HEK293 (cell line): ENCODE measurements around the gene PTGDR2.
A peak's percentile ranks its signal among the peaks of the same experiment; 100 is the strongest.

Experiments
- CTCF ChIA-PET: fragments of 350-600 bp; formaldehyde crosslinking; extraction: SDS; loops from one replicate; lab custom pipeline; 2021; ENCODE audit warnings: antibody characterized with exemption; lab: Yijun Ruan, JAX
- POLR2A ChIA-PET: fragments of 300-600 bp; formaldehyde crosslinking; extraction: SDS; loops from one replicate; lab custom pipeline; 2020; ENCODE audit warnings: antibody characterized with exemption, inconsistent platforms; lab: Yijun Ruan, JAX
- H3K27ac ChIP-seq: fragments of 200-500 bp; sonication (Bioruptor generic); 2 replicates; pipeline ENCODE4 v1.5.1; 2014; ENCODE audit warnings: low read depth, low read length, control low read depth, inconsistent platforms; ENCODE audit errors: extremely low read depth
- H3K36me3 ChIP-seq, 2 experiments: fragments of 200-500 bp in 1 of 2; sonication (Bioruptor generic) in 1 of 2; 1 replicate in 1 of 2; 2 replicates in 1 of 2; pipeline ENCODE4 v1.5.1; 2014 to 2017; ENCODE audit warnings: inconsistent platforms in 2 of 2, low read length in 2 of 2; ENCODE audit not compliant: control insufficient read depth in 2 of 2, insufficient read depth in 1 of 2
- H3K4me1 ChIP-seq: fragments of 200-500 bp; sonication (Bioruptor generic); 2 replicates; pipeline ENCODE4 v1.5.1; 2014; ENCODE audit warnings: mild to moderate bottlenecking, low read length, inconsistent platforms; ENCODE audit not compliant: control insufficient read depth, insufficient read depth
- H3K4me3 ChIP-seq: 2 replicates; pipeline ENCODE4 v1.5.1; 2011; ENCODE audit warnings: low read depth, mild to moderate bottlenecking, control low read depth, low read length, moderate library complexity
- H3K9me3 ChIP-seq: fragments of 200-500 bp; sonication (Bioruptor generic); 2 replicates; pipeline ENCODE4 v1.5.1; 2014; ENCODE audit warnings: low read depth, low read length, inconsistent platforms; ENCODE audit not compliant: control insufficient read depth, insufficient read depth
- GLI4 ChIP-seq: fragments of 450-650 bp; formaldehyde crosslinking; IDR thresholded peaks from 2 replicates; pipeline ENCODE4 v1.5.1; 2016; ENCODE audit warnings: missing biosample characterization, missing genetic modification characterization
- IKZF3 ChIP-seq: fragments of 450-650 bp; IDR thresholded peaks from 2 replicates; pipeline ENCODE4 v1.5.0; 2018; ENCODE audit warnings: missing biosample characterization, mild to moderate bottlenecking, missing genetic modification characterization, moderate library complexity
- KLF10 ChIP-seq: fragments of 450-650 bp; IDR thresholded peaks from 2 replicates; pipeline ENCODE4 v1.5.1; 2018; ENCODE audit warnings: missing biosample characterization, mild to moderate bottlenecking, missing genetic modification characterization
- MZF1 ChIP-seq: fragments of 450-650 bp; formaldehyde crosslinking; IDR thresholded peaks from 2 replicates; pipeline ENCODE4 v1.5.1; 2017; ENCODE audit warnings: missing biosample characterization, missing genetic modification characterization, borderline replicate concordance
- PRDM6 ChIP-seq: fragments of 450-650 bp; formaldehyde crosslinking; IDR thresholded peaks from 2 replicates; pipeline ENCODE4 v1.5.1; 2017; ENCODE audit warnings: missing biosample characterization, missing genetic modification characterization
- TRIM28 ChIP-seq: IDR thresholded peaks from 2 replicates; pipeline ENCODE4 v1.6.1; 2011; ENCODE audit warnings: low read length, control low read depth, borderline replicate concordance
- ZBTB1 ChIP-seq: fragments of 450-650 bp; formaldehyde crosslinking; IDR thresholded peaks from 2 replicates; pipeline ENCODE4 v1.5.1; 2016; ENCODE audit warnings: missing biosample characterization, missing genetic modification characterization
- ZBTB11 ChIP-seq: fragments of 450-650 bp; formaldehyde crosslinking; conservative IDR thresholded peaks from 2 replicates; pipeline ENCODE4 v1.5.1; 2016; ENCODE audit warnings: low read depth, missing biosample characterization, missing genetic modification characterization
- ZNF132 ChIP-seq: fragments of 450-650 bp; formaldehyde crosslinking; IDR thresholded peaks from 2 replicates; pipeline ENCODE4 v1.5.1; 2017; ENCODE audit warnings: missing biosample characterization, missing genetic modification characterization, borderline replicate concordance
- ZNF248 ChIP-seq: fragments of 450-650 bp; formaldehyde crosslinking; IDR thresholded peaks from 2 replicates; pipeline ENCODE4 v1.5.1; 2017; ENCODE audit warnings: missing biosample characterization, missing genetic modification characterization
- ZNF571 ChIP-seq: fragments of 450-650 bp; formaldehyde crosslinking; IDR thresholded peaks from 2 replicates; pipeline ENCODE4 v1.5.0; 2017; ENCODE audit warnings: missing biosample characterization, missing genetic modification characterization
- ZNF580 ChIP-seq: fragments of 450-650 bp; formaldehyde crosslinking; IDR thresholded peaks from 2 replicates; pipeline ENCODE4 v1.5.1; 2016; ENCODE audit warnings: missing biosample characterization, missing genetic modification characterization
- ZNF626 ChIP-seq: fragments of 450-650 bp; sonication (Bioruptor Pico); formaldehyde crosslinking; IDR thresholded peaks from 2 replicates; pipeline ENCODE4 v1.5.1; 2018; ENCODE audit warnings: missing biosample characterization, missing genetic modification characterization, inconsistent platforms
- ZNF645 ChIP-seq: fragments of 450-650 bp; formaldehyde crosslinking; IDR thresholded peaks from 2 replicates; pipeline ENCODE4; 2016; ENCODE audit warnings: missing biosample characterization, missing genetic modification characterization
- ZNF654 ChIP-seq: fragments of 450-650 bp; formaldehyde crosslinking; IDR thresholded peaks from 2 replicates; pipeline ENCODE4 v1.5.1; 2016; ENCODE audit warnings: low read depth, missing biosample characterization, missing genetic modification characterization
- ZNF707 ChIP-seq: fragments of 450-650 bp; formaldehyde crosslinking; IDR thresholded peaks from 2 replicates; pipeline ENCODE4 v1.5.1; 2016; ENCODE audit warnings: missing biosample characterization, missing genetic modification characterization
- ZNF768 ChIP-seq: fragments of 450-650 bp; formaldehyde crosslinking; IDR thresholded peaks from 2 replicates; pipeline ENCODE4 v1.5.1; 2018; ENCODE audit warnings: missing biosample characterization, mild to moderate bottlenecking, missing genetic modification characterization
- ZNF792 ChIP-seq: fragments of 450-650 bp; formaldehyde crosslinking; IDR thresholded peaks from 2 replicates; pipeline ENCODE4 v1.5.1; 2016; ENCODE audit warnings: missing biosample characterization, missing genetic modification characterization
- ZSCAN4 ChIP-seq: fragments of 450-650 bp; formaldehyde crosslinking; IDR thresholded peaks from 2 replicates; pipeline ENCODE4 v1.5.1; 2017; ENCODE audit warnings: missing biosample characterization, missing genetic modification characterization

PTGDR2 gene

GRCh38 chr11:60899977-60900376 lies 44.2 kb upstream of the PTGDR2 start:
- no peak overlapping the region for H3K4me3 ChIP-seq
- no peaks in the 10 kb centered on the region; the same call in 1 of the 2 replicates for H3K4me1 ChIP-seq
- H3K9me3 ChIP-seq = no peaks in the 10 kb centered on the region
- CTCF ChIA-PET = interaction anchor here (0.6 to 6.3 kb wide), 33 partner anchors 8 to 558 kb away, joined by 3 to 78 read pairs (median 4); partner anchors contain the start of genes TMEM109 and ZP1
- peaks cover 15 to 98% of the 10 kb centered on the region in 2 experiments for H3K36me3 ChIP-seq
- POLR2A ChIA-PET = interaction anchor here (0.6 kb wide), 1 partner anchor 14 kb away, joined by 4 read pairs; the partner anchor contains the start of gene TMEM109
- no peak for TF ChIP-seq ZNF132 (tag by site-specific recombination)
- no peak for TF ChIP-seq ZNF707
- TF ChIP-seq ZNF768 (tag by site-specific recombination) = no peak
- TF ChIP-seq ZNF792 (tag by site-specific recombination) = no peak
- no peak for TF ChIP-seq ZNF580 (tag by site-specific recombination)
- no peak for TF ChIP-seq ZNF248 (tag by site-specific recombination)
- no peak for TF ChIP-seq PRDM6
- TF ChIP-seq GLI4 (tag by site-specific recombination) = no peak
- TF ChIP-seq ZNF645 (tag by site-specific recombination) = no peak
- no peak for TF ChIP-seq ZNF626 (tag by site-specific recombination)
- TF ChIP-seq, all 188 proteins: peak for 0
- H3K27ac ChIP-seq = no peak overlapping the region

GRCh38 chr11:60899046-60899936 lies 43.5 kb upstream of the PTGDR2 start:
- no peak overlapping the region for H3K27ac ChIP-seq
- no peak overlapping the region for H3K4me3 ChIP-seq
- H3K9me3 ChIP-seq = no peaks in the 10 kb centered on the region
- ChIA-PET POLR2A (interaction anchor here (0.6 kb wide), 1 partner anchor 14 kb away, joined by 4 read pairs; the partner anchor contains the start of gene TMEM109), CTCF (interaction anchor here (0.6 to 6.3 kb wide), 35 partner anchors 8 to 558 kb away, joined by 3 to 78 read pairs (median 4); partner anchors contain the start of genes MS4A8, TMEM109 and ZP1)
- TF ChIP-seq IKZF3 (peak; percentile 52; the same call in 1 of the 2 replicates), MZF1 (no peak), ZNF654 (tag by site-specific recombination) (peak; percentile 35)
- peaks cover 19 to 99% of the 10 kb centered on the region in 2 experiments for H3K36me3 ChIP-seq
- no peaks in the 10 kb centered on the region for H3K4me1 ChIP-seq

GRCh38 chr11:60897496-60897895 lies 41.7 kb upstream of the PTGDR2 start:
- H3K27ac ChIP-seq = no peak overlapping the region
- H3K4me1 ChIP-seq = no peaks in the 10 kb centered on the region
- ChIA-PET CTCF (interaction anchor here (0.7 to 6.3 kb wide), 3 partner anchors 10 to 633 kb away, joined by 3 to 78 read pairs (median 6); no protein-coding TSS in a partner anchor), POLR2A (no interaction called here)
- peaks cover 26 to 99% of the 10 kb centered on the region in 2 experiments for H3K36me3 ChIP-seq
- TF ChIP-seq ZBTB11 (tag by site-specific recombination) = no peak
- TF ChIP-seq ZSCAN4 = no peak
- no peak for TF ChIP-seq KLF10 (tag by site-specific recombination)
- no peak for TF ChIP-seq TRIM28
- no peak for TF ChIP-seq ZNF571
- no peak for TF ChIP-seq ZBTB1 (tag by site-specific recombination)
- TF ChIP-seq, all 188 proteins: peak for 0
- no peak overlapping the region for H3K4me3 ChIP-seq
- no peaks in the 10 kb centered on the region for H3K9me3 ChIP-seq
